Liver (tissue), 9 donors: ENCODE data around the gene PDLIM1. TPM values are rescaled to one million over a fixed set of nuclear protein-coding genes. Genes with fewer than 3 reads are reported as not detected.

Source experiments
- DNase-seq: peaks from one replicate; pipeline ENCODE4 v3.0.0-alpha.2; 2017; ENCODE audit warnings: low spot score
- H3K27ac ChIP-seq, 2 donors: one replicate each; pipeline ENCODE4 v1.7.0; 2013; ENCODE audit warnings: inconsistent platforms in 2 of 2, low read length in 2 of 2, control low read depth in 1 of 2, low read depth in 1 of 2, mild to moderate bottlenecking in 1 of 2
- H3K27me3 ChIP-seq, 4 donors: one replicate each; pipeline versions ENCODE4 v1.6.1 to v1.7.0; 2013; ENCODE audit warnings: low read length in 3 of 4, inconsistent platforms in 1 of 4, mild to moderate bottlenecking in 1 of 4, moderate library complexity in 1 of 4; ENCODE audit not compliant: control insufficient read depth in 4 of 4, insufficient read depth in 4 of 4
- H3K36me3 ChIP-seq, 4 donors: one replicate each; pipeline versions ENCODE4 v1.6.1 to v1.7.0; 2013; ENCODE audit warnings: low read length in 3 of 4, mild to moderate bottlenecking in 3 of 4, low read depth in 1 of 4, moderate library complexity in 1 of 4; ENCODE audit not compliant: control insufficient read depth in 4 of 4, insufficient read depth in 3 of 4
- H3K4me1 ChIP-seq, 4 donors: one replicate each; pipeline versions ENCODE4 v1.6.1 to v1.7.0; 2013; ENCODE audit warnings: low read length in 3 of 4, mild to moderate bottlenecking in 3 of 4, moderate library complexity in 1 of 4; ENCODE audit not compliant: control insufficient read depth in 4 of 4, insufficient read depth in 4 of 4
- H3K4me3 ChIP-seq, 3 donors: one replicate each; pipeline versions ENCODE4 v1.6.1 to v1.7.0; 2013; ENCODE audit warnings: low read length in 3 of 3, control low read depth in 1 of 3, low read depth in 1 of 3, mild to moderate bottlenecking in 1 of 3
- H3K9ac ChIP-seq, 2 donors: one replicate each; pipeline ENCODE4 v1.7.0; 2013; ENCODE audit warnings: low read length in 2 of 2, mild to moderate bottlenecking in 2 of 2, moderate library complexity in 2 of 2, control low read depth in 1 of 2, low read depth in 1 of 2
- H3K9me3 ChIP-seq, 4 donors: one replicate each; pipeline versions ENCODE4 v1.6.1 to v1.7.0; 2013; ENCODE audit warnings: low read length in 3 of 4; ENCODE audit not compliant: control insufficient read depth in 4 of 4
- ATF3 ChIP-seq: IDR thresholded peaks from 2 replicates; pipeline ENCODE4 v1.6.1; 2016; ENCODE audit warnings: antibody characterized with exemption
- CTCF ChIP-seq: fragments of 150-350 bp; IDR thresholded peaks from 2 replicates; pipeline ENCODE4 v1.5.1; 2017; ENCODE audit warnings: improper control_type of control experiment, low read depth, low read length; ENCODE audit not compliant: missing input control
- EGR1 ChIP-seq, 2 donors: IDR thresholded peaks; 2 replicates each; pipeline ENCODE4 v1.6.1; 2016 to 2018; ENCODE audit warnings: antibody characterized with exemption in 2 of 2, low read depth in 2 of 2
- FOXA1 ChIP-seq: IDR thresholded peaks from 2 replicates; pipeline ENCODE4 v1.6.1; 2016; ENCODE audit warnings: antibody characterized with exemption
- FOXA2 ChIP-seq: IDR thresholded peaks from 2 replicates; pipeline ENCODE4 v1.6.1; 2016; ENCODE audit warnings: antibody characterized with exemption
- GABPA ChIP-seq, 2 donors: IDR thresholded peaks in 1 of 2; conservative IDR thresholded peaks in 1 of 2; 2 replicates each; pipeline ENCODE4 v1.6.1; 2016; ENCODE audit warnings: antibody characterized with exemption in 2 of 2, mild to moderate bottlenecking in 1 of 2, moderate library complexity in 1 of 2
- HNF4A ChIP-seq, 2 donors: conservative IDR thresholded peaks; 2 replicates each; pipeline ENCODE4 v1.6.1; 2016; ENCODE audit warnings: antibody characterized with exemption in 2 of 2, mild to moderate bottlenecking in 2 of 2
- HNF4G ChIP-seq: IDR thresholded peaks from 2 replicates; pipeline ENCODE4 v1.6.1; 2016; ENCODE audit warnings: antibody characterized with exemption
- JUND ChIP-seq, 2 donors: IDR thresholded peaks; 2 replicates each; pipeline ENCODE4 v1.6.1; 2016; ENCODE audit warnings: antibody characterized with exemption in 2 of 2
- MAX ChIP-seq: IDR thresholded peaks from 2 replicates; pipeline ENCODE4 v1.6.1; 2016; ENCODE audit warnings: antibody characterized with exemption
- NR2F2 ChIP-seq: IDR thresholded peaks from 2 replicates; pipeline ENCODE4 v1.6.1; 2016; ENCODE audit warnings: antibody characterized with exemption
- RAD21 ChIP-seq, 2 donors: IDR thresholded peaks; 2 replicates each; pipeline ENCODE4 v1.6.1; 2016; ENCODE audit warnings: antibody characterized with exemption in 2 of 2, mild to moderate bottlenecking in 2 of 2
- REST ChIP-seq: IDR thresholded peaks from 2 replicates; pipeline ENCODE4 v1.6.1; 2016; ENCODE audit warnings: antibody characterized with exemption, mild to moderate bottlenecking
- RXRA ChIP-seq, 2 donors: IDR thresholded peaks; 2 replicates each; pipeline ENCODE4 v1.6.1; 2017 to 2018; ENCODE audit warnings: antibody characterized with exemption in 2 of 2, mild to moderate bottlenecking in 1 of 2
- SP1 ChIP-seq: IDR thresholded peaks from 2 replicates; pipeline ENCODE4 v1.6.1; 2018; ENCODE audit warnings: antibody characterized with exemption, mild to moderate bottlenecking
- TAF1 ChIP-seq: conservative IDR thresholded peaks from 2 replicates; pipeline ENCODE4 v1.6.1; 2016; ENCODE audit warnings: antibody characterized with exemption, mild to moderate bottlenecking
- YY1 ChIP-seq: IDR thresholded peaks from 2 replicates; pipeline ENCODE4 v1.6.1; 2016; ENCODE audit warnings: antibody characterized with exemption, mild to moderate bottlenecking
- ZBTB33 ChIP-seq: IDR thresholded peaks from 2 replicates; pipeline ENCODE4 v1.6.1; 2016; ENCODE audit warnings: antibody characterized with exemption
- WGBS: extraction: QIAGEN DNeasy Blood & Tissue Kit; methylation state at CpG from one replicate; pipeline ENCODE4 v1.1.7; 2013; 5-methylcytosine and 5-hydroxymethylcytosine counted together
- polyA plus RNA-seq, 2 donors: library from polyadenylated mRNA; stranded (reverse) in 1 of 2; unstranded in 1 of 2; fragments of 200-250 nt in 1 of 2; fragments of >200 nt in 1 of 2; fragmentation: Nextera tagmentation in 1 of 2; extraction: Ambion mirVana in 1 of 2; gene quantifications; one replicate each; pipeline versions ENCODE4 v1.2.1 to v1.2.3, GENCODE V29; 2013 to 2015
- total RNA-seq, 2 donors: library from RNA; depleted of rRNA; stranded (reverse); fragments of >200 nt; gene quantifications; one replicate each; pipeline ENCODE4 v1.2.3, GENCODE V29; 2014
- donor health status: healthy.
- donor health status: healthy.
- donor health status: healthy.
- donor health status: healthy.
- donor health status: healthy.

PDLIM1 gene
- total and polyA plus RNA-seq, 4 donors = 16.8 to 73.4 (median 44.5) TPM

- TF ChIP-seq REST = no peak
- TF ChIP-seq FOXA2 = no peak
Measured at GRCh38 chr10:95237376-95238170, 53.2 kb downstream of the PDLIM1 start (continued).

GRCh38 chr10:95236068-95236903, 54.5 kb downstream of the PDLIM1 start:
- no peaks in the 10 kb centered on the region for H3K9me3 ChIP-seq
- no peak overlapping the region for H3K27ac ChIP-seq
- H3K27me3 ChIP-seq = no peaks in the 10 kb centered on the region
- TF ChIP-seq HNF4A (conservative IDR thresholded peaks at IDR 0.05) (no peak), FOXA2 (no peak), FOXA1 (no peak), REST (no peak), ATF3 (no peak), NR2F2 (no peak), RAD21 (IDR thresholded peaks at IDR 0.05) (no peak), TAF1 (no peak), MAX (no peak), YY1 (no peak), SP1 (no peak), GABPA (IDR thresholded peaks at IDR 0.05 in 1 of 2, conservative IDR thresholded peaks at IDR 0.05 in 1 of 2) (no peak), RXRA (IDR thresholded peaks at IDR 0.05) (no peak), ZBTB33 (no peak), HNF4G (no peak), EGR1 (IDR thresholded peaks at IDR 0.05; ENCODE audit: low read depth in 2 of 2) (no peak), CTCF (no peak), JUND (IDR thresholded peaks at IDR 0.05) (no peak)
- H3K4me3 ChIP-seq = no peak overlapping the region
- H3K4me1 ChIP-seq = no peaks in the 10 kb centered on the region
- peaks cover 3 to 46% (median 29%) of the 10 kb centered on the region in 4 donors for H3K36me3 ChIP-seq
- WGBS = 83% methylated on average over 6 of the region's 6 CpGs
- no peak for DNase-seq
- no peak overlapping the region for H3K9ac ChIP-seq
